CD14-positive monocyte (primary cell): ENCODE data around the gene PAX8. TPM values are rescaled to one million over a fixed set of nuclear protein-coding genes. Genes with fewer than 3 reads are reported as not detected.
"Not testable (repeated sequence)": the region's sequence is repeated elsewhere in the genome, so short reads cannot be mapped to it uniquely, and the experiment has no call there.

Source experiments
- DNase-seq, 3 donors: peaks; one replicate each; pipeline ENCODE4 v3.0.0-alpha.2; 2011 to 2022
- H2AFZ ChIP-seq: 2 replicates; pipeline ENCODE4 v1.6.0; 2012; ENCODE audit warnings: mild to moderate bottlenecking, low read depth, low read length, inconsistent platforms; ENCODE audit not compliant: insufficient read depth, poor library complexity, severe bottlenecking
- H3K27ac ChIP-seq, 2 donors: 1 replicate in 1 of 2; 2 replicates in 1 of 2; pipeline ENCODE4 v1.5.1; 2012 to 2013; ENCODE audit warnings: low read length in 2 of 2, control low read depth in 1 of 2, inconsistent platforms in 1 of 2, low read depth in 1 of 2, mild to moderate bottlenecking in 1 of 2
- H3K27me3 ChIP-seq, 2 donors: one replicate each; pipeline versions ENCODE4 v1.6.0 to v1.6.1; 2011 to 2013; ENCODE audit warnings: low read length in 2 of 2; ENCODE audit not compliant: control insufficient read depth in 2 of 2, insufficient read depth in 2 of 2
- H3K36me3 ChIP-seq, 2 donors: replicated peaks in 1 of 2; 1 replicate in 1 of 2; 2 replicates in 1 of 2; pipeline versions ENCODE4 v1.5.1 to v1.6.1; 2012 to 2013; ENCODE audit warnings: low read length in 2 of 2, control low read depth in 1 of 2, inconsistent platforms in 1 of 2, mild to moderate bottlenecking in 1 of 2; ENCODE audit not compliant: insufficient read depth in 2 of 2, control insufficient read depth in 1 of 2
- H3K4me1 ChIP-seq, 2 donors: 1 replicate in 1 of 2; 2 replicates in 1 of 2; pipeline versions ENCODE4 v1.5.1 to v1.6.1; 2012 to 2013; ENCODE audit warnings: low read length in 2 of 2, control low read depth in 1 of 2, inconsistent platforms in 1 of 2, mild to moderate bottlenecking in 1 of 2, moderate library complexity in 1 of 2; ENCODE audit not compliant: insufficient read depth in 2 of 2, control insufficient read depth in 1 of 2
- H3K4me2 ChIP-seq: replicated peaks from 2 replicates; pipeline ENCODE3; 2012; ENCODE audit warnings: low read length, moderate library complexity, mild to moderate bottlenecking; ENCODE audit not compliant: poor library complexity, severe bottlenecking; ENCODE audit errors: extremely low read depth
- H3K4me3 ChIP-seq, 3 experiments: fragments of 200-600 bp in 1 of 3; sonication (generic) in 1 of 3; replicated peaks in 1 of 3; 1 replicate in 2 of 3; 2 replicates in 1 of 3; pipeline ENCODE4 v1.5.1; 2011 to 2013; ENCODE audit warnings: low read length in 3 of 3, mild to moderate bottlenecking in 3 of 3, control low read depth in 2 of 3, low read depth in 2 of 3, inconsistent platforms in 1 of 3, moderate library complexity in 1 of 3
- H3K79me2 ChIP-seq: 2 replicates; pipeline ENCODE4 v1.6.0; 2012; ENCODE audit warnings: mild to moderate bottlenecking, control low read depth, inconsistent platforms, low read length, moderate library complexity; ENCODE audit not compliant: insufficient read depth
- H3K9ac ChIP-seq: 2 replicates; pipeline ENCODE4 v1.6.0; 2017; ENCODE audit warnings: low read length, mild to moderate bottlenecking; ENCODE audit not compliant: insufficient read depth, poor library complexity, severe bottlenecking
- H3K9me3 ChIP-seq, 2 donors: replicated peaks in 1 of 2; 1 replicate in 1 of 2; 2 replicates in 1 of 2; pipeline versions ENCODE4 v1.5.1 to v1.6.1; 2012 to 2013; ENCODE audit warnings: low read length in 2 of 2, control low read depth in 1 of 2; ENCODE audit not compliant: control insufficient read depth in 1 of 2, insufficient read depth in 1 of 2
- H4K20me1 ChIP-seq: 2 replicates; pipeline ENCODE4 v1.6.0; 2012; ENCODE audit warnings: mild to moderate bottlenecking, low read length, control low read depth, moderate library complexity; ENCODE audit not compliant: insufficient read depth
- H3K27ac Mint-ChIP-seq, 7 donors: one replicate each; pipeline ENCODE4 v1.8.0; 2020; ENCODE audit warnings: mild to moderate bottlenecking in 7 of 7, mixed read lengths in 7 of 7, moderate library complexity in 6 of 7, inconsistent platforms in 2 of 7
- H3K27me3 Mint-ChIP-seq, 3 donors: one replicate each; pipeline ENCODE4 v1.8.0; 2021 to 2022; ENCODE audit warnings: low read depth in 3 of 3, mild to moderate bottlenecking in 3 of 3, mixed read lengths in 3 of 3, moderate library complexity in 3 of 3, inconsistent platforms in 1 of 3
- H3K36me3 Mint-ChIP-seq, 2 donors: one replicate each; pipeline ENCODE4 v1.8.0; 2020; ENCODE audit warnings: mixed read lengths in 2 of 2, inconsistent platforms in 1 of 2, mild to moderate bottlenecking in 1 of 2
- H3K4me1 Mint-ChIP-seq: one replicate; pipeline ENCODE4 v1.8.0; 2020; ENCODE audit warnings: mild to moderate bottlenecking, mixed read lengths
- H3K4me3 Mint-ChIP-seq, 2 donors: one replicate each; pipeline ENCODE4 v1.8.0; 2020; ENCODE audit warnings: mild to moderate bottlenecking in 2 of 2, mixed read lengths in 2 of 2, moderate library complexity in 1 of 2
- H3K9me3 Mint-ChIP-seq, 7 donors: one replicate each; pipeline ENCODE4 v1.8.0; 2020 to 2022; ENCODE audit warnings: mixed read lengths in 7 of 7, mild to moderate bottlenecking in 6 of 7, moderate library complexity in 6 of 7, inconsistent platforms in 2 of 7
- CTCF ChIP-seq: fragments of 200-600 bp; IDR thresholded peaks from one replicate; pipeline ENCODE4 v1.8.0; 2022; ENCODE audit warnings: antibody characterized with exemption, mild to moderate bottlenecking
- WGBS: methylation state at CpG from one replicate; pipeline ENCODE4 v1.1.5; 2013; ENCODE audit warnings: missing lambda C conversion rate; ENCODE audit not compliant: insufficient coverage; 5-methylcytosine and 5-hydroxymethylcytosine counted together
- intact Hi-C, 2 donors: fragments of 100-400 bp; cut with micrococcal nuclease; formaldehyde crosslinking; loops; one replicate each; pipeline versions ENCODE4 v1.15.0 to v1.15.1; 2023
- polyA plus RNA-seq, 3 donors: library from polyadenylated mRNA; depleted of rRNA in 1 of 3; unstranded in 2 of 3; stranded (reverse) in 1 of 3; fragments of 300-500 nt in 2 of 3; fragments of >200 nt in 1 of 3; fragmentation: Illumina TruSeq in 2 of 3; gene quantifications; 1 replicate in 2 of 3; 2 replicates in 1 of 3; pipeline ENCODE4 v1.2.3, GENCODE V29; 2012 to 2021

The PAX8 gene
- polyA plus RNA-seq, 3 donors = 0.26 to 0.47 (median 0.36) TPM

DNA sequence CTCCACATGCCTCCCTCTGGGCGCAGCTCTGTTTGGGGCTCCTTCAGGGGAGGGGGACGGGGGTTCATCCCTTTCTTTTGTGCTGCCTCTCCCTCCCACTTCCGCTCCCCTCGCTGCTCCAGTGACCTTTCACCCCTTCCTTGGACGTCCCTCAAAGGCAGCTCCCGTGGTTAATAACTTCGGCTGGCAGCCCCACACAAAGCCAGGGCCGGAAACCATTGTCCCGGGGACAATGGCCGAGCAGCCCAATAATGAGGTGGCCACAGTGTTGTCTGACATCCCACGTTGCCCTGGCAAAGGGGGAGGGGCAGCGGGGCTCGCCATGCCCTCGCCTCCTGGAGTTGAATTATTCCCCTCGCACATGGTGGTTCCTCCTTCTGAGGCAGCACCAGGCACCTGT lies 27.0 kb upstream of the PAX8 start:
- H3K36me3 ChIP-seq, H3K4me3 Mint-ChIP-seq, H3K79me2 ChIP-seq, H4K20me1 ChIP-seq, H3K27ac ChIP-seq, H3K27me3 ChIP-seq, DNase-seq, H3K9me3 Mint-ChIP-seq, H2AFZ ChIP-seq, H3K9me3 ChIP-seq, H3K36me3 Mint-ChIP-seq, H3K27me3 Mint-ChIP-seq, intact Hi-C loops, H3K27ac Mint-ChIP-seq, H3K9ac ChIP-seq, H3K4me2 ChIP-seq, H3K4me3 ChIP-seq: not testable (repeated sequence)
- H3K4me1 ChIP-seq = peaks cover 0 to 10% of the 10 kb centered on the region in 2 donors
- 58% methylated on average over 9 of the region's 15 CpGs for WGBS
- peaks cover 14% of the 10 kb centered on the region for H3K4me1 Mint-ChIP-seq

DNA sequence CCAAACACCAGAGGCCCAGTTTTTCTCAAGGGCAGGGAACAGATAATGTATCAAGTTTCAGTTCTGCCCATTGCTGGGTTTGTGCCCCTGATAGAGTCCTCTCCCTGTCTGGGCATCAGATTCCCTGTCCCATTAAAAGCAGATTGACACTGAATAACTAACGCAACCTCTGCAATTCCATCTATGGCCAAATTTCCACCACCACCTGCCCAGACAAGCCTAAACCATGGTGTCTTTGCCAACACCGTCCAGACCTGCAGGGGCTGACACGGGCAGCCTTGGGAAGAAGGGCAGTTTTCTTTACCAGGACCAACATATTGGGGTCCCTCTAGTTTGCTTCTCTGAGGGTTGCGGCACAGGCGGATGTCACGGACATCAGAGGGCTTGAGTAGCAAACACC lies 26.4 kb upstream of the PAX8 start:
- Mint-ChIP-seq H3K9me3 (peaks cover 0 to 2% (median 0%) of the 10 kb centered on the region in 7 donors), H3K27ac (no peak overlapping the region), H3K27me3 (peaks cover 2 to 3% (median 2%) of the 10 kb centered on the region in 3 donors), H3K36me3 (no peaks in the 10 kb centered on the region), H3K4me3 (no peak overlapping the region), H3K4me1 (peaks cover 11% of the 10 kb centered on the region)
- Histone ChIP-seq H3K79me2 (no peaks in the 10 kb centered on the region), H3K4me2 (no peak overlapping the region), H3K27me3 (no peaks in the 10 kb centered on the region), H3K4me1 (peaks cover 0 to 7% of the 10 kb centered on the region in 2 donors), H3K9me3 (no peaks in the 10 kb centered on the region), H3K9ac (no peak overlapping the region), H3K27ac (no peak overlapping the region), H3K36me3 (no peaks in the 10 kb centered on the region), H3K4me3 (no peak overlapping the region), H4K20me1 (no peaks in the 10 kb centered on the region), H2AFZ (no peak overlapping the region)
- no peak for TF ChIP-seq CTCF
- 99% methylated on average over 6 of the region's 6 CpGs for WGBS
- no peak for DNase-seq
- intact Hi-C loops = no loop called here
